Prostate gland (tissue), 2 donors: ENCODE results near the gene TF. TPM values are rescaled to one million over a fixed set of nuclear protein-coding genes. Genes with fewer than 3 reads are reported as not detected.
A peak's percentile ranks its signal among the peaks of the same experiment; 100 is the strongest.

ENCODE experiments used
- DNase-seq: peaks from one replicate; pipeline ENCODE4 v3.0.0-alpha.2; 2019; ENCODE audit warnings: low spot score
- H3K27ac ChIP-seq, 2 donors: fragments of 200-600 bp; sonication (generic); 2 replicates each; pipeline ENCODE4 v1.5.1; 2017 to 2019
- H3K27me3 ChIP-seq: fragments of 200-600 bp; sonication (generic); replicated peaks from 2 replicates; pipeline ENCODE4 v1.5.1; 2019; ENCODE audit not compliant: insufficient read depth
- H3K36me3 ChIP-seq, 2 donors: fragments of 200-600 bp; sonication (generic); 1 replicate in 1 of 2; 2 replicates in 1 of 2; pipeline versions ENCODE4 v1.5.1 to v1.8.1; 2017 to 2019
- H3K4me1 ChIP-seq: fragments of 200-600 bp; sonication (generic); replicated peaks from 2 replicates; pipeline ENCODE4 v1.5.1; 2019
- H3K4me3 ChIP-seq, 2 donors: fragments of 200-600 bp; sonication (generic); 2 replicates each; pipeline ENCODE4 v1.5.1; 2017 to 2019
- H3K9me3 ChIP-seq: fragments of 200-600 bp; sonication (generic); 2 replicates; pipeline ENCODE4 v1.5.1; 2017
- POLR2A ChIP-seq: fragments of 450-650 bp; IDR thresholded peaks from one replicate; pipeline ENCODE4 v1.6.1; 2016; ENCODE audit warnings: antibody characterized with exemption, mild to moderate bottlenecking
- POLR2AphosphoS5 ChIP-seq: sonication (generic); formaldehyde crosslinking; IDR thresholded peaks from one replicate; pipeline ENCODE4 v1.6.1; 2017; ENCODE audit warnings: antibody characterized with exemption
- WGBS: methylation state at CpG from one replicate; pipeline ENCODE4 v1.1.5; 2018; 5-methylcytosine and 5-hydroxymethylcytosine counted together
- intact Hi-C: fragments of 100-400 bp; cut with DNase I; formaldehyde crosslinking; loops from one replicate; pipeline ENCODE4 v1.14.2; 2022
- total RNA-seq, 2 donors: library from RNA; depleted of rRNA; stranded (reverse); fragments of >200 nt; gene quantifications; one replicate each; pipeline ENCODE4 v1.1.0, GENCODE V29; 2016
- TF ChIP-seq, protein P1 (sequence below), 4 experiments: fragments of 200-600 bp in 2 of 4; fragments of 450-650 bp in 2 of 4; sonication (generic) in 2 of 4; IDR thresholded peaks; 1 replicate in 3 of 4; 2 replicates in 1 of 4; pipeline ENCODE4 v1.5.1; 2016 to 2019; ENCODE audit warnings: antibody characterized with exemption in 4 of 4, mild to moderate bottlenecking in 2 of 4, moderate library complexity in 2 of 4

The TF gene
- total RNA-seq, 2 donors from 2014 or later: 15.1 to 57.9 TPM

DNA sequence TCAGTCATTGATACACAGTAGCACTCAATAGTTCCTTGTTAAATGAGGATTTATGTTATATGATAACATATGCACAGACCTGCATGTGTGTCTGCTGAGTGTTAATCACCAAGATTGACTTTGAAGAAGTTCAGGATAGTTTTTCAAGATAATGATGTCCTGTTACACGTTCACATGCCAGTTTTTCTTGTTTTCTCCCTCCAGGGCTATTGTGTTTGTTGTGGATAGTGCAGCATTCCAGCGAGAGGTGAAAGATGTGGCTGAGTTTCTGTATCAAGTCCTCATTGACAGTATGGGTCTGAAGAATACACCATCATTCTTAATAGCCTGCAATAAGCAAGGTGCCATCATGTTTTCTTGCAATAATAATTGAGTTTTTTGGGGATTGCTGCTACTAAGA, 69.2 kb downstream of the TF start:
- H3K36me3 ChIP-seq: no peaks in the 10 kb centered on the region
- intact Hi-C loops: loop anchor here (10.0 kb wide), 1 partner anchor 669 kb away; the partner anchor contains the start of genes ANAPC13 and CEP63
- DNase-seq: no peak
- H3K27ac ChIP-seq: no peak overlapping the region
- no peaks in the 10 kb centered on the region for H3K27me3 ChIP-seq
- no peaks in the 10 kb centered on the region for H3K4me1 ChIP-seq
- H3K4me3 ChIP-seq: no peak overlapping the region
- TF ChIP-seq, protein P1, sequence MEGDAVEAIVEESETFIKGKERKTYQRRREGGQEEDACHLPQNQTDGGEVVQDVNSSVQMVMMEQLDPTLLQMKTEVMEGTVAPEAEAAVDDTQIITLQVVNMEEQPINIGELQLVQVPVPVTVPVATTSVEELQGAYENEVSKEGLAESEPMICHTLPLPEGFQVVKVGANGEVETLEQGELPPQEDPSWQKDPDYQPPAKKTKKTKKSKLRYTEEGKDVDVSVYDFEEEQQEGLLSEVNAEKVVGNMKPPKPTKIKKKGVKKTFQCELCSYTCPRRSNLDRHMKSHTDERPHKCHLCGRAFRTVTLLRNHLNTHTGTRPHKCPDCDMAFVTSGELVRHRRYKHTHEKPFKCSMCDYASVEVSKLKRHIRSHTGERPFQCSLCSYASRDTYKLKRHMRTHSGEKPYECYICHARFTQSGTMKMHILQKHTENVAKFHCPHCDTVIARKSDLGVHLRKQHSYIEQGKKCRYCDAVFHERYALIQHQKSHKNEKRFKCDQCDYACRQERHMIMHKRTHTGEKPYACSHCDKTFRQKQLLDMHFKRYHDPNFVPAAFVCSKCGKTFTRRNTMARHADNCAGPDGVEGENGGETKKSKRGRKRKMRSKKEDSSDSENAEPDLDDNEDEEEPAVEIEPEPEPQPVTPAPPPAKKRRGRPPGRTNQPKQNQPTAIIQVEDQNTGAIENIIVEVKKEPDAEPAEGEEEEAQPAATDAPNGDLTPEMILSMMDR (IDR thresholded peaks at IDR 0.05): no peak
- TF ChIP-seq POLR2A (no peak), POLR2AphosphoS5 (no peak)
- 63% methylated on average over 2 of the region's 2 CpGs for WGBS
- H3K9me3 ChIP-seq: no peaks in the 10 kb centered on the region

DNA sequence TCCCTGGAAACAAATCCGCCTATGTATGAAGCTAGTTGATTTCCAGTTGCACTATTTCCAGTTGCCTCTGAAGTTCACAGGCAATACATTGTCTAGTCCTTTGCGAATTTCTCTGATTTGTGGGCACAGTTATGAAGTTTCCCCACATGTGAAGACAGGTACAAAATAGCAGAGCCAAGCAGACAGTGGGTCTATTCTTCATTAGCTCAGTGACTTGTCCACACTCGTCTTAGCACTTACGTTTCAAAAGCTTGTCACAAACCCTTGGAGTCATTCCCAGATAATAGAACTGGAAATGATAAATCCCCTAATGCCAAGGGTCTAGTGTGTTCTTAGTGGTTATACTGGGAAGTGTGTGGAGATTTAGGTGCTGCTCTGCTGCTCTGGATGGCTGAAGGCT, 73.9 kb downstream of the TF start:
- Histone ChIP-seq H3K9me3 (no peaks in the 10 kb centered on the region), H3K4me3 (no peak overlapping the region), H3K27ac (no peak overlapping the region), H3K27me3 (no peaks in the 10 kb centered on the region), H3K36me3 (peaks cover 0 to 3% of the 10 kb centered on the region in 2 donors), H3K4me1 (no peaks in the 10 kb centered on the region)
- intact Hi-C loops: loop anchor here (2.0 to 10.0 kb wide), 2 partner anchors 109 to 395 kb away; no protein-coding TSS in a partner anchor
- DNase-seq: peak; percentile 40
- peak; percentile 41 for TF ChIP-seq POLR2AphosphoS5
- TF ChIP-seq, protein P1 (IDR thresholded peaks at IDR 0.05): no peak
- WGBS: 48% methylated on average over 4 of the region's 4 CpGs

DNA sequence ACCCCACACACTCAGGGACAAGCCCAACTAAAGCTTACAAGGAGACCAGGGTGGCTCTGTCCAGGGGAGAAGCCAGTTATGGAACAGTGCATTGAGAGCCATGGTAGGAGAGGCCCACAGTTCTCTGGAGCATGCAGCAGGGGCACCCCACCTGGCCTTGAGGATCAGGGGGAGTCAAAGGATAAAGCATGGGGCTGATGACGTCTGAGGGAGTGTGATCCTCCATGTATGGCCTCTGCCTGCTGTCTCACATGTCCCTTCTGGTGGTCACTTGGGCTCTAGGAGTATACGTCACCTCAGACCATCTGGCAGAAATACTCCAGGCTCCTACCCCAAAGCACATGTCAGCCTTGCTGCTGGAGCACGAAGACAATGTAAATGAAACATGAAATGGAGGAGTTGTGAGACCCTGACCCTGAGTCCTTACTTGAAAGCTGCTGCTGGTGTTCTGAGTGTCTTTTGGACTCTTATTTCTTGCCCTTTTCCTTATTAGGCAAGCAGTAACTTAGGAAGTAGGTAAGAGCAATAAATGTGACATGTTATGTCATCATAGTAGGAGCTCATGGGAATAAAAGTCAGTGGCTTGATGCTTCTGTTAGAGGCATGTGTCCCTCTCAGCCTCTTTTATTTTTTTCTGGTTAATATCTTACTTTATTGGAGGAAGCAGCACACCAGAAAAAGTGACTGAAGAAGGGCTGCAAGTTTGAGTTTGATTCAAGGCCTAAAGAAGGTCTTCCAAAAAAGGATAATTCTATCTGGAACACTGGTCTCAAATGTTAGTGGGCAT, 74.9 kb downstream of the TF start:
- H3K9me3 ChIP-seq: no peaks in the 10 kb centered on the region
- 83% methylated on average over 3 of the region's 3 CpGs for WGBS
- TF ChIP-seq, protein P1 (IDR thresholded peaks at IDR 0.05): no peak
- TF ChIP-seq POLR2A (no peak), POLR2AphosphoS5 (no peak)
- H3K36me3 ChIP-seq: peaks cover 0 to 3% of the 10 kb centered on the region in 2 donors
- H3K4me1 ChIP-seq: no peaks in the 10 kb centered on the region
- H3K4me3 ChIP-seq: no peak overlapping the region
- H3K27ac ChIP-seq: no peak overlapping the region
- H3K27me3 ChIP-seq: no peaks in the 10 kb centered on the region
- DNase-seq: no peak
- intact Hi-C loops: loop anchor here (2.0 to 10.0 kb wide), 2 partner anchors 108 to 394 kb away; no protein-coding TSS in a partner anchor

DNA sequence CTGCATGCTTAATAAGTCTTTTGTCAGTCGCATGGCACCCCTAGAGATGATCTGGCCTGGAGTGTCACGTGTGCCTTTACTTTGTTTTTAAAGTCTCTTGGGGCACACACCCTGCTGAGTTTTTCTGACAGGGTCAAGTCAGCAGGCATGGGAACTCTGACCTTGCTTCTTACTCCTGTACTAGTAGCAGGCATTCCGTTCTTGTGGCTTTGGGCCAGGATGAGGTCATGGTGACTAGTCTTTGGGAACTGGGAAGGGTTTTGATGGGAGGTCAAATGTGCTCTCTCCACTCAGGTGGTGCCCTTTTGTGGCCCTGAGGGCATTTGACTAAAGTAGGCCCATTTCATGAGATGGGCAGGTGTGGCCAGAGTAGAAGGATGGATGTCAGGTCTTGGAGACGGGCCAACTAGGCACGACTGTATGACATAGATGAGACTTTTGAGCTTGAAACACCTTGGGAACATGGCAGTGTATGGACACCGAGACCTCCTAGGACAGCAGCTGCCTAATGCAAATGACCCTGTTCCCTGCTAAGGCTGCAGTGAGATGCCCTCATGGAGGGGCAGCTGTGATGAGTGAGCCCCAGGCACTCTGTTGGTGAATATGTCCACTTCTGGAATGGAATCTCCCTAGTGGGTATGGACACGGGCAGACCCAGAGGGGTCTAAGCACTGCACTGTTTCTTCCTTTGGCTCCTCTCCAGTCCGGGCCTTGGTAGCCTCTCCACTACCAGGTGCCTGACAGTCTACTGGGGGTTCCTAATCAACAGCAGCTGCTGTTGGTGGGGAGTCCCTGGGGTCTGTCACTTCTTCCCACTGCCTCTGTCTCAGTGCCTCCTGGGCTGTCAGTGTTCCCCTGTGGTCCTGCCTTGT, 75.8 kb downstream of the TF start:
- intact Hi-C loops: loop anchor here (2.0 to 10.0 kb wide), 2 partner anchors 107 to 393 kb away; no protein-coding TSS in a partner anchor

DNA sequence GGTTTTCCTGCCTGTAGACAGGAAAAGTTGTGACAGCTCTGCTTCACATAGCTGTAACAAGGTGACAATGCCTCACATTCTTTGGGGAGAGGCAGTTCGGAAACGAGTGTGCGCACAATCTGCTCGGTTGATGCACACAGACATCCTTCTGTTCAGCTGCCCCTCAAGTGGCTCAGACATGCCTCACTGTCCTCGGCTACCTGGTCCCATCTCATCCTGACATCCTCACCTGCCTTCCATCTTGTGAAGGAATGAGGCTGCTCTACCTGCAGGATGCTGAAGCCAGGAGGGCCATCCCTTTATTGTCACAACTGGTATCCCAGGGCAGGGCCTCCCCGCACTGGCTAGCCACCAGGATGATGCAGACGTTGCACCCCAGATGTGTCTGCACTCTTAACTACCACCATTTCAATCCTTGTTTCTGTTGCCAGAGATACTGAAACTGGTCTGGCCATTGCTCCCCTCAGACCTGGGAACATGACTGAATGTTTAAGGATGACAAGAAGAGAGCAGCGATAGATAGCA, 78.8 kb downstream of the TF start:
- TF ChIP-seq POLR2AphosphoS5 (no peak), POLR2A (no peak)
- TF ChIP-seq, protein P1 (IDR thresholded peaks at IDR 0.05): no peak
- H3K4me1 ChIP-seq: no peaks in the 10 kb centered on the region
- WGBS: 95% methylated on average over 8 of the region's 8 CpGs
- H3K4me3 ChIP-seq: no peak overlapping the region
- intact Hi-C loops: loop anchor here (10.0 kb wide), 1 partner anchor 390 kb away; no protein-coding TSS in a partner anchor
- H3K27me3 ChIP-seq: no peaks in the 10 kb centered on the region
- H3K9me3 ChIP-seq: no peaks in the 10 kb centered on the region
- DNase-seq: no peak
- no peak overlapping the region for H3K27ac ChIP-seq
- H3K36me3 ChIP-seq: peaks cover 0 to 3% of the 10 kb centered on the region in 2 donors

More for the DNA sequence above, 75.8 kb downstream of the TF start:
- no peak overlapping the region for H3K27ac ChIP-seq
- H3K4me3 ChIP-seq: no peak overlapping the region
- H3K4me1 ChIP-seq: no peaks in the 10 kb centered on the region
- WGBS: 75% methylated on average over 8 of the region's 8 CpGs
- DNase-seq: no peak
- no peaks in the 10 kb centered on the region for H3K27me3 ChIP-seq
- TF ChIP-seq POLR2A: no peak
- H3K9me3 ChIP-seq: no peaks in the 10 kb centered on the region
- peaks cover 0 to 3% of the 10 kb centered on the region in 2 donors for H3K36me3 ChIP-seq
